GM03348 (cell line): ENCODE data around the gene DGCR6L.
"Not testable (repeated sequence)": the region's sequence is repeated elsewhere in the genome, so short reads cannot be mapped to it uniquely, and the experiment has no call there.

Experiments
- DNase-seq: peaks from one replicate; pipeline ENCODE4 v3.0.0; 2012; ENCODE audit warnings: low spot score

Gene DGCR6L

DNA sequence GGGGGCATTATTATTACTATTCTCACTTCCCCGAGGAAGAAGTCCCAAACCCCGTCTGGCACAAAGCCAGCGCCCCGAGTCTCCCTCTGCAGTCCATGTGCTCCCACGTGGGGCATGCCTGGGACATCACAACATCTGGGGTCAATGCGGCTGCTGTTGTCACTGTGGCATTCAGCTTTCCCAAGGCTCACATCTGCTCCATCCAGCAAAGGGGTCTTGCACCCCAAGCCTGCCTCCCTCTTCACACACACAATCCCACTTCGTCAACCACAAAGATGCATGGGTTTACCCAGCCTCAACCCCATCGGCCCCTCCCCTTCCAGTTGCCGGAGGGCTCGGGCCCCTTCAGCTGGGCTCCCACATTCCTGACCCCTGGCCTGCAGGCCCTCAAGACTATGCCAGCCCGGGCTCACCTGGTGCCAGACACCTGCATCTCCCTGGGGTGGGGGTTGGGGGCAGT, 28.2 kb downstream of the DGCR6L start:
- DNase-seq = no peak

DNA sequence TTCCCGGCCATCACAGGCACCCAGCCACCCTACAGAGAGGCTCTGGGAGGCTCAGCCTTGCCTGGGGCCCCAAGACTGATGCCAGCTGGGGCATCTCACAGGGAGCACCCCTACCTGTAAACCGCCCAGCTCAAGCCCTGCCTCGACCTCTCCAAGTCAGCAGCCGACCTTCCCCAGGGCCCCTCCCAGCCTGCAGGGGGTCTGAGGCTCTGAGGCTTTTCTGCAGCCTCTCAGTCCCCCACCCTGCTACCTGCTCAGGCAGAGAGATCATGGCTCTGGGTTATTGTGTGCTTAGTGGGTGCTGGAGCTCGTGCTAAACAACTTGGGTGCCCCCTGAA, 28.6 kb downstream of the DGCR6L start:
- no peak for DNase-seq

DNA sequence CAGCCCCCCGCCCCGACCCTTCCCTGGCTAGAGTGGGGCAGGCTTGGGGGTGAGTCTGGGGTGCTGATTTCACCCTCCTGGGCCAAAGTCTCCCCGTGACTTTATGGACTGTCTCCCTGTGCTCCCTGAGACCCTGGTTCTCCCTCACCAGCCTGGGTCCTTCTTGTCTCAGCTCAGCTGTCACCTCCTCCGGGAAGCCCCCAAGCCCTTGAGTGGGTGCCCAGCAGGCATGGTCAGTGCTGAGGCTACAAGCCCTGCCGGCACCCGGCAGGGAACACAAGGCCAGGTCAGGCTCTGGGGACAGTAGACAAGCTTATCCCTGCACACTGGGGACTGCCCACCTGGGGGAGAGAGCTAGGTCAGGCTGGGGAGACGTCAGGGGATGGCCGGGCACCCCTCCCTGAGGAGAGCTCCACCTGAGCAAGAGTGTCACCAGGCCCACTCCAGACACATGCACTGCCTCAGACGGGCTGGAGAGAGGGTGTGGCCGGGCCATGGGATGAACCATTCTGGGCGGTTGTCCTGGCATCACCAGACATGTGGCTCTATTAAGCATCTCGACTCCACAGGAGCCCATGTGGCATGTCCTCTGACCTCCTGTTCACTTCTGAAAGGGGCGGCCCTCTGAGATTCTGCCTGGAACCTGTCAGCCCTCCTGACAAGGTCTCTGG, 29.1 kb downstream of the DGCR6L start:
- DNase-seq = no peak

DNA sequence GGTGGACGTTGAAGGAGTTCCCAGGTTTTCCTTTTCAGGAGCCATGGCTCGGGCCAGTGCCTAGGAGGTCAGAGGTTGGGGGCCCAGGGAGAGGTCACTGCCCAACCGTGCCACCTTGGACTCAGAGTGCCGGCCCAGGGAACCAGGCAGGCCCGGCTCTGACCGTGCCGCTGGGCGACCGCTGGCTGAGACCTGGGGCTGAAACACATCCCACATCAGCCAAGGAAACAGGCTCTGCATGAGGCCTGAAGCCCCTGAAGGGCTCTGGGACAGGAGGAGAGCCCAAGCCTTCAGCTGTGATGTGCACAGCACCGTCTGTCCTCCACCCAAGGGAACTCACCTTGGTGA, 29.8 kb downstream of the DGCR6L start:
- DNase-seq = no peak

DNA sequence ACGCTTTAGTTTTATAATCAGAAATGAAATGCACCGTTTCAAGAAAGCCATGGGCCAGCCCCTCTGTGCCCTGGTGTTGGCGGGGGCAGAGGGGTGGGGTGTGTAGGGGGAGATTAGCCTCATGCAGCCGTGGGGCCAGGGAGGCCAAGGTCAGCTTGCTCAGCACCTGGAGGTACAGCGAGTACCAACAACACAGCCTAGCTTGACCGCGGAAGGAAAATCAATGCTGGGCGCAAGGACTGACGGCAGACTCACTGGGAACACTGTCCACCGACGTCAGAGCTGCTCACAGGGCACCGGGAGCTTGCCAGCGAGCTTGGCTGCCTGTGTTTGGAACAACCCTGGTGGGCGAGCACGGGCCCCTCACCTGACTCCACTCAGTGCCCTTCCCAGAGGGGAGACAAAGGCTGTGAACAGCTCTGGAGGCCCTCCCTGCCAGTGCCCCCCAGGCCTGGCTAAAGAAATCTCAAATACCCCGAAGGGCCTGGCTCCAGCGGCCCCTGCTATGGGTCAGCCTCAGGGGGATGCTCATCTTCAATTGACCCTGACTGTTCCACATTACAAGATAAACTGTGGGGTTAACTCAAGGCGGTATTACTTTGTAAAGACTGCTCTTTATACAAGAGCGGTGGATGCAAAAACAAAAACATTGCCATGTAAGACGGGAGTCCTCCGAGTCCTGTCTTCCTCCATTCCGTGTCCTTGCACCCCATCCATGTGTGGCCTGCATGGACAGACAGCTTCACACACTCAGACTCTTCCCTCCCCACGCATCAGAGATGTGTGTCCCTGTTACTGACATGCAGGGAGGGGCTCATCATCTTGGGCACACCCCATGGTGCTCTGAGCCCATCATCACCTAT, 30.4 kb downstream of the DGCR6L start:
- DNase-seq = not testable (repeated sequence)

DNA sequence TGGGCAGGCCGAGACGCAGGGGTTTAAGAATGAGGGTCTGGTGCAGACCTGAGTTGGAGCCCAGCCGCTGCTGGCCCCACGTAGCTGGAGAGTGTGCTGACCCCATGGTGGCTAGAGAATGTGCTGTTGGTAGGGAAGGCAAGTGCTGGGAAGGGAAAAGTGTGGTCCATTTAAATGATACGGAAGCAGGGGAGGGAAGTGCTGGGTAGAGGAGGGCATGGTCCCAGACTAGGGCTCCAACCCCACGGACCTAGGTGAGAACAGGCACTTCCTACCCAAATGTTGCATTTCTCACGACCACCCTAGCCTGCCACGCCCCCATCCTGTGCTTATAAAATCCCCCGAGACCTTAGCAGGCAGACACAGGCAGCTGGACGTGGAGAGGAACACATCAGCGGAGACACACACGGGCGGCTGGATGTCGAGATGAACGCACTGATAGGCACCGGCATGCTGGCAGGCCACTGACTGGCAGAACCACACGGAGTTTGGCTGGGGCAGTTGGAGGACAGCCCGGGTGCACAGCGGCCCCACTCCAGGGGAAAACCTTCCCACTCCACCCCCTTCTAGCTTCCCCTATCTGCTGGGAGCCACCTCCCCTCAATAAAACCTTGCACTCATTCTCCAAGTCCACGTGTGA, 33.0 kb downstream of the DGCR6L start:
- not testable (repeated sequence) for DNase-seq

DNA sequence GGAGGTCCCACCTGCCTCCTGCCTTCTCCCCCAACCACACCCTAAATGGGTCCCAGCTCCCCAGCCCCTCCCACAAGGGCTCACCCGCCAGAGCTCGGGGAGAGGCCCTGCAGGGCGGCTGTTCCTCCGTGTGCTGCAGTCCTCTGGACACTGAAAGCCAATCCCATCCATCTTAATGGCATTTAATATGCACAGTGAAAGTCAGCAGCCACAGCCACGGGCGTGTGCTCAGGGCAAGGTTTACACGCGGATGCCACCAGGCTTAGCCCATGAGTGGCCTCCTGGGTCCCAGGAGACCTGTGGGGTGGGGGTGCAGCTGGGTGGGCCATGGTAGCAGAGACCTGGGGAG, 33.6 kb downstream of the DGCR6L start:
- DNase-seq = not testable (repeated sequence)

DNA sequence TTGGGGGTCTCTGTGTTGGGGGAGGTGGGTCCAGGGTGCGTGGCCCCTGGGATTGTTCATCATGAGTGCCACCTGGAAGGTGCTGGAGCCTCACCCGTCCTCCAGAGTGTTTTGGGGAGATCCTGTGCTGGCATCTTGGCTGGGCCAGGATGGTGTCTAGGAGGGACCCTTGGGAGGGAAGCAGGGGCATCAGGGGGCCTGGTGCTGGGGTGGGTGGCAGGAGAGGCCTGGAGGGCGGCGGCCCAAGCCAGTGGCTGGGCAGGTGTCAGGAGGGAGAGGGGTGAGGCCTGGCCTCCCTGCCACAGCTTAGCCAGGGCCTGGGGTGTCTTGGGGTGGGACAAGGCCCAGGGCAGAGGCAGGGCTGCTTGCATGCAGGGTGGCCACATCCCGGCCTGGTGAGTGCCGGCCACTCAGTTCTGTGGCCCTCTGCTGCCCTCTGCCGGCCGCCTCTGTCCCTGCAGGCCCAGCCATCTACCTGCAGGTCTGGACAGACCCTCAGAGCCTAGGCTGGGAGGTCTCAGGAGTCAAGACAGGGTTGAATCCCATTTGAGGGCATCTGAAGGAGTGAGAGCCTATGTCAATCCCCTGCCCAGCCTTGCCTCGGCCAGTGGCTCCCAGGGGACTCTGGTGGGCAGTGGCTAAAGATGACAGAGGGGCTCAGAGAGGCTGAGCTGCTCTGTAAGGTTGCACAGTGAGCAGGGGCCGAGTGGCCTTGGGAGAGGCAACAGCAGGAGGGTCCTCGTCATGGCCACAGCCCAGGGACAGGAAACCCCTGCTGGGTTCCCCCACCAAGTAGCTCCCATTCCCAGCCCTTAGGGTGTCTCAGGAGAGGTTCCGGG, 34.2 kb downstream of the DGCR6L start:
- DNase-seq = peak; percentile 74

DNA sequence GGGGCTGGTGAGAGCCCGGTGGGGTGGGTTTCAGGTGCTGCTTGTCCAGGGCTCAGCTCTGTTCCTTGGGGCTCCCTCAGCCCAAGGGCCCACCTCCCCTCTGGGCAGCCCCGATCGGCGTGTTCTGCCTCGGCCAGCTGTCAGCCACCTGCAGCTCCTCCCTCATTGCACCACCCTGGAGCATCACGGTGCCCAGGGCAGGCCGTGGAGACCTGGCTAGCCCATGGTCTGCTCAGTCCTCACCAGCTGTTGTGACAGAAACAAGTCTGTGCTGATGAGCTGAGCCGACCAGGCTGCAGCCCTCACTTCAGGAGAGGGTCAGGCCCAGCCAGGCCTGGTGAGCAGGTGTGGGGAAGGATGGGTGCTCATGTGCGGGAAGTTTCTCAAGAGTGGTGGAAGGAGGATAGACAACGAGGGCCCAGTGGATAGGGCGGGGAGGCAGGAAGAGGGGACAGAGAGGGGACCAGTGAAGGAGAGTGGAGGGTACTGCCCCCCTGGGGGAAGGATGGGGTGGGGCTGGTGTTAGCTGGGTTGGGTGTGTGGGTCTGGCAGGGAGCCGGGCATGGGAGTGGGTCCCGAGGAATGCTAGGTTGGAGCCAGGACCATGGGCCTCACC, 35.3 kb downstream of the DGCR6L start:
- no peak for DNase-seq

DNA sequence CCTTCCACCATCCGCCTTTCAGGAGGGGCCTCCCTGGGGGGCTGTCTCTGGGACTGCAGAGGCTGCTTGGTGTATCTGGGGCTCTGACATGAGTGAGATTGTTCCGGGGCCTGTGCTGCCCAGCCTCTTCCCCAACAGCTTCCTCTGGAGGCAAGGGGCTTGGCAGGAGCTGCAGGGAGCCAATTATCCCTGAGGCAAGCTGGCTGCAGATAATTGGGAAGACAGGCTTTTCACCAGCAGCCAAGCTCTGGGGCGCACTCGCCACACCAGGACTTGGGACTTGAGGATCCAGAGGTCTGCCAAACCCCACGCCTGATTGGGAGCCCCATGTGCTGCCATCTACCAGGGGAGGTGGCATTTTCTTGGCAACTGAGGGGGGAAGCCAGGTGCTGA, 36.2 kb downstream of the DGCR6L start:
- DNase-seq = no peak

DNA sequence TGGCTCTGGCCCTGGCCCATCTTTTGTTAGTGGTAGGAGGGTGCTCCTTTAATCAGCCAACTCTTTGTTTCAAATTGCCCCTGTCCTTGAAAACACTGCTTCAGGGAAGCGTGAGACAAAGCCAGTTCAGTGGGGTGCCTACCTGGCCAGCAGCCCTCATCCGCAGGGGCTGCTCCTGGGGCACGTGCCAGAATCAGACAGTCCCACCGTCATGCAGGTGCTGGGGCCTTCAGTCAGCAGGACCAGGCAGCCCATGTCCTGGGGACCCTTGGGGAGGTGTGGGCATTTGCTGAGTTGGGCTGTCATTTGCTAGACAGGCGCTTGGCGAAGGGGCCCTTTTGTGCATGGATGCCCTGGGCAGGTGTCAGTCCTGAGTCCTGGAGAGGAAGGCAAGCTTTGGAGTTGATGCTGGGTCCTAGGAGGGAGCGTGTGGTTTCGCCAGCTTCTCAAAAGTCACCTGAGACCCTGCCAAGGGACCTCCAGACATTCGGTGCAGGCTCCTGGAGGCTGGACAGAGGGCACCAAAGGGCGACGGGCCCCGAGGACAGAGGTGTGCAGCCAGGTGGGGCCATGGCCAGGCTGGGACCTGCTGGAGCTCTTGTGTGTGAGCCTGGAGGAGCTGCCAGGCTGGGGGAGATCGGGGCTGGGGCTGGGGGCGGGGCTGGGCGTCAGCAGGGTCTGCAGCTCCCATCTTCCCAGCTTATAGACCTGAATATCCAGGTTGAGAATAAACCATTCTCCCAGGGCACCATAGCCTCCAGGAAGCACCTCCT, 36.8 kb downstream of the DGCR6L start:
- DNase-seq = no peak

DNA sequence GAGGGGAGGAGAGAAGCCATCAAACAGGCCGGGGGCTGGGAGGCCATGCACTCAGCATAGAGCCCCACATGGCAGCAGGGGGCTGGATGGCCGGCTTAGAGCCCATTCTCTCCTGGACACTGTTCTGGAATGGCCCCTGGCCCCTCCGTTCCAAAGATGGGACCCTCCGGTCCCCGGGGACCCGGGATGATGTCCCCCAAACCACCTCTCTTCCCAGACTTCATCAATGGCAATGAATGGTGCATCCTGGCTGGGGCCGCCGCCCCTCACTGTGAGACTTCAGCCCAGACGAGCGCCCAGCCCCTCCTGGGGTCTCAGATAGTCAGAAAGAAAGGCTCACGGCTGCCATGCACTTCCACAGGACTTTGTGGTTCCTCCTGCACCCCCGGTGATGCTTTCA, 38.0 kb downstream of the DGCR6L start:
- DNase-seq = no peak

DNA sequence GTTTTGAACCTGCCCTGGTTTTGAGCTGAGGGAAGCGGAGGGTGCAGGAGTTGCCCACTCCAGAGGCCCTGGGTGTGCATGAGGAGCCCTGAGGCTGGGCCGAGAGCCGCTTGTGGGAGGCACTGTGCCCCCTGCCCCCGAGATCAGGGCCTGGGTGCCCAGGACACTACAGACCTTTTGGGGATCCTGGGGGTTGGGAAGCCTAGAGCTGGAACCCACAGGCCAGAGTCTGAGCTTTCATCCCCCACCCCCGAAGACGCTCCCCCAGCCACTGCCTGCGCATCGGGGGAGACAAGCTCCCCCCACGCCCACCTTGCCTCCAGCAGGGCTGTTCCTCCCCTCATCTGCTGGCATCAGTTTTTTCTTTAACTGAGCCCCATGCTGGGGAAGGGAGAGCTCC, 38.4 kb downstream of the DGCR6L start:
- DNase-seq = not testable (repeated sequence)

DNA sequence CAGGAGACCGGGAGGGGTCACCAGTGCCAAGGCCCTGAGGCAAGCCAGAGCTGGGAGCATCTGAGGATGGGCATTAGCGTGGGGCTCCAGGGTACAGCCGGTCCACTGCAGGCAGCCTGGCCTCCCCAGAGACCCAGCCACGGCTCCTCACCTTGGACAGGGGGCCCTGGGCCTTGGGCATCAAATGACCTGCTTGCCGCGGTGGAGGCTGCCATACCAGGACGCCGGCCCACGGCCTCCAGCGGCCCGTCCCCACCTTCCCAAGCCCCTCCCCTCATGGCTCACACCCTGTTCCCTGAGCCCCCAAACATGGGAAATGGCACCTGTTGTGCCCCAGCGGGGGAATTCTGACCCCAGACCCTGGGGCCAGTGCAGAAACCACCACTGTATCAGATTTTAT, 39.0 kb downstream of the DGCR6L start:
- no peak for DNase-seq

DNA sequence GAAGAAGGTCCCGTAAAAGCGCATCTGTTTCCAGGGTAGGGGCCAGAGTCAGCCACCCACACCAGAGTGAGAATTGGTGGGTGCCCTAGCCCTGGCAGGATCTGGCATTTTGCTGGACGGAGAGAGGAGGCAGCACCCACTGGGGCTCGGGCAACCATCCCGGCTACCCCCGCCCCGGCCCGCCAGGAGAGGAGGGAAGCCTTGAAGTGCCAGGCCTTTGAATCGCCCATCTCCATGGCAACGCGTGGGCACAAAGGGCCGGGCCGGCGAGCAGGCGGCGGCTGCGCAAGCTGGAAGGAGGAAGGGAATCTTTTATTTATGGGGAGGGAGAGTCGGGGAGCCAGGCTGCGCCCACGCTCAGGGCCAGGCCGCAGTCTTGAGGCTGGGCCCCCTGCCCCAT, 39.7 kb downstream of the DGCR6L start:
- DNase-seq = not testable (repeated sequence)

DNA sequence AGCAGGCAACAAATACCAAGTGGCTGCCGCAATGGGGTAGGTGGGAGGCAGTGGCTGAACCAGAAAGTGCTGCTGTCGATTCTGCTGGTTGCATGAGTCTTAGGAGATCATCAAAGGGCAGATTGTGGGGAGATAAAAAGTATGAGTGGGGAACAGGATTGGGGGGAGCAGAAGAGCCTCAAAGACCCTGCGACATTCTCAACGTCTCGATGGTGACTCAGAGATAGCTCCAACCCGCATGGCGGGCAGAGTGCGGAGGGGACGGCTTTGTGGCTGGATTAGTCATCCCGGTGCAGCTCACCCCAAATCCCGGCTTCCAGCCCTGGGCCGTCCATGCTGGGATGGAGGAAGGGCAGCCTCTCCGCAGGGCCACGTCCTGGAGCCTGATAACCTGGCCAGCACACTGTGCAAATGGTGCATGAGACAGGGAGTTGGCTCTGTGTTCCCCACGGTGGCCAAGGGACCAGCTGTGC, 40.2 kb downstream of the DGCR6L start:
- no peak for DNase-seq

DNA sequence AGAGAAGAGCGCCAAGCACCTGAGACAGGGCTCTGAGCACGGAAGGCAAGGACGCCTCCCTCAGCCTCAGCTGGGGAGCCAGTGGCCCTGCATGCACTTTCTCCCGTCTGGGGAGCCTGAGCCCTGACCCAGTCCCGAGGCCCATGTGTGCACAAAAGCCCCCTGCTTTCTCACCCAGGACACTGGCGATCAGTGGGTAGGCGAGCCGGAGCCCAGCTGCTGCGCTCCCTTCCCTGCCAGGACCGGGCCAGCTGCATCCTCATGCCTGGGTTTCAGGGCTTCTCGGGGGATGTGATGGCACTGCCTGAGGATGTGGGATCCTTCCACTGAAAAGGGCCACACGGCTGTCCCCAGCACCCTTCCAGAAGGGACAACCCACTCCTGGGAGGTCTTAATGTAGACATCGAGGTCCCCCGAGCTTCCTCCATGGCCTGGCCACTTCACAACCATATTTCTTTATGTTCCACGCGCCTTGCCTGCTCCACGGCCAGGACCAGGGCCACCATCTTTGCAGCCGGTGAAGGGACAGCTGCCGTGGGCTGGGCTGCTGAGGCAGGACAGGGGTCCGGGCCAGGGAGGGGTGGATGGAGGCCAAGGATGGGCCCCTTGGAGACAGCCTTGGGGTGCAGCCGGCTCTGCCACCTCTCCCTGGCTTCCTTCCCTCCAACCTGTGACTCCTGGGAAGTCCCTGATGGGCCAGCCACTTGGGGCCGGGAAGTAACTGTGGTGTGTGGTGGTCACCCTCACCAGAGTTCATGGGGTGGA, 41.0 kb downstream of the DGCR6L start:
- DNase-seq = not testable (repeated sequence)

DNA sequence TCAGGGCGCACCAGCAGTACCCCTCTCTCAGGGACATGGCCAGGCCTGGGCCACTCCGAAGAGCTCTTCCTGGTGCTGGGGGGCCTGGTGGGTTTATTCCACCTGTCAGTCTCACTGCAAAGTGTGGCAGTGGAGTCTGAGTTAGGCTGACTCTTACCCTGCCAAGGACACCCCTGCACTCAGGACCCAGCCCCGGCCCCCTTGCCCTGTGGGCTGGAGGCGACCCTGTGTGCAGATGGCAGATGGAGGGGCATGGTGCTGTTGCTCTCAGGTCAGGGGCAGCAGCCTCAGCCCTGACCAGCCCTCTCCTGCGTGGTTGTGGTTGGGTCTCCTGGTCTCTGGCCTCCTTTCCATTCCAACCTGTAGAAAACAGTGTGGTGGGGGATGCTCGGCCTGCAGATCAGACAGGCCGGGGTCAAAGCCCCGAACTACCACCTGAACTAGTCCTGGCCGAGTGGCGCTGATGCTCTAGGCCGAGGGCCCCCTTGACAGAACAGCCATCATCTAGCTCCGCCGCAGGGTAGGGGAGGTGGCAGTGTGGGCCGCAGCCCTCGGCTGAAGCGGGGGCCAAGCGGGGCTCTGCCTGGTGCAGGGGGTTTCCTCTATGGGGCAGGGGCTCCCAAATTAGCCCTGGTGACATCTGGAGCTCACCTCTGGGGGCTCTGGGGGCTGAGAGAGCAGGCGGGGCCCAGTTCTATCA, 41.8 kb downstream of the DGCR6L start:
- not testable (repeated sequence) for DNase-seq

DNA sequence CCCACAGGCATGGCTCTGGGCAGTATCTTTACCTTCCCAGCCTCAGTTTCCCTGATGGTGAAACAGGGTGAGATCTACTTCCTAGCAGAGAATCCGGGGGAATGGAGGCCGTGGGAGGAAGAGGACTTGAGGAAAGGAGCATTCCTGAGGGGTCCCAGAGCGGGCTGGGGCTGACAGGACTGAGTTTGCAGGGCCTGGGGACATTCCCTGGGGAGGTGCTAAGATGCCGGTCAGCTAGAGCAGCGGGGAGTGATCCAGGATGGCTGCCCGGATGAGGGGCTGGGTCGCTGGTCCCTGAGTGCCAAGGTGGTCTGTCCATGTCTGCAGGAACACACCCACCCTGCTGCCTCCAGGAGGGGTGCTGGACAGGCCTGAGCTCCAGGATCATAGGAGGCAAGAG, 43.4 kb downstream of the DGCR6L start:
- no peak for DNase-seq

DNA sequence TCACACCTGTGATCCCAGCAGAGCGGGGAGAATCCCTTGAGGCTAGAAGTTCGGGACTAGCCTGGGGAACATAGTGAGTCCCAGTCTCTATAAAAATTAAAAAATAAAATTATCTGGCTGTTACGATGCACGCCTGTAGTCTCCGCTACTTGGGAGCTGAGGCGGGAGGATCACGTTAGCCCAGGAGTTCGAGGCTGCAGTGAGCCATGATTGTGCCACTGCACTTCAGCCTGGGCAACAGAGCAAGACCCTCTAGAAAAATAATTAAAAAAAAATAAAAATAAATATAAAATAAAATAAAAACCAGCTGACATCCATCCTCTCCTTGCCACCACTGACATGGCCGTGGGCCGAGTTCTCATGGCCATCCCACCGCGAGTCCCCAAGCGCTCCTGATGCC, 44.0 kb downstream of the DGCR6L start:
- no peak for DNase-seq
